CD4-positive, alpha-beta T cell (primary cell): ENCODE data around the gene AK5. TPM values are rescaled to one million over a fixed set of nuclear protein-coding genes. Genes with fewer than 3 reads are reported as not detected.

Experiments
- ATAC-seq: fragments of 200-7000 bp; cut with Tn5 transposase; one replicate; pipeline ENCODE4 v1.10.0; 2022; ENCODE audit warnings: mild to moderate bottlenecking; ENCODE audit not compliant: poor library complexity
- CTCF ChIA-PET: fragments of 350-600 bp; sonication (Branson Sonifier 250); formaldehyde crosslinking; loops from one replicate; lab custom pipeline; 2021; ENCODE audit warnings: antibody characterized with exemption, inconsistent platforms; lab: Charles Lee
- POLR2A ChIA-PET: fragments of 350-600 bp; sonication (Branson Sonifier 250); formaldehyde crosslinking; loops from one replicate; lab custom pipeline; 2021; ENCODE audit warnings: antibody characterized with exemption, inconsistent platforms; lab: Charles Lee
- DNase-seq, 14 experiments: peaks; one replicate each; pipeline ENCODE4 v3.0.0-alpha.2; 2013 to 2020; ENCODE audit warnings: mixed read lengths in 2 of 14
- H3K27ac ChIP-seq, 2 donors: one replicate each; pipeline versions ENCODE4 v1.5.1 to v1.7.0; 2013; ENCODE audit warnings: low read length in 2 of 2, low read depth in 1 of 2, mild to moderate bottlenecking in 1 of 2
- H3K27me3 ChIP-seq, 2 experiments: 1 replicate in 1 of 2; 2 replicates in 1 of 2; pipeline versions ENCODE4 v1.6.1 to v1.7.0; 2013; ENCODE audit warnings: low read length in 2 of 2, control low read depth in 1 of 2, mild to moderate bottlenecking in 1 of 2, moderate library complexity in 1 of 2; ENCODE audit not compliant: insufficient read depth in 2 of 2, control insufficient read depth in 1 of 2
- H3K36me3 ChIP-seq: one replicate; pipeline ENCODE4 v1.6.1; 2013; ENCODE audit warnings: low read length, control low read depth; ENCODE audit not compliant: insufficient read depth
- H3K4me1 ChIP-seq: one replicate; pipeline ENCODE4 v1.6.1; 2013; ENCODE audit warnings: low read length, control low read depth; ENCODE audit not compliant: insufficient read depth
- H3K4me3 ChIP-seq: one replicate; pipeline ENCODE4 v1.5.1; 2013; ENCODE audit warnings: mild to moderate bottlenecking, low read length, moderate library complexity
- H3K9me3 ChIP-seq, 2 experiments: 1 replicate in 1 of 2; 2 replicates in 1 of 2; pipeline versions ENCODE4 v1.6.1 to v1.7.0; 2013; ENCODE audit warnings: low read length in 2 of 2, mild to moderate bottlenecking in 2 of 2, control low read depth in 1 of 2, moderate library complexity in 1 of 2; ENCODE audit not compliant: control insufficient read depth in 1 of 2, insufficient read depth in 1 of 2
- H3K27ac Mint-ChIP-seq: one replicate; pipeline ENCODE4 v1.8.0; 2020; ENCODE audit warnings: mixed read lengths
- H3K27me3 Mint-ChIP-seq: one replicate; pipeline ENCODE4 v1.8.0; 2021; ENCODE audit warnings: mixed read lengths
- H3K36me3 Mint-ChIP-seq: one replicate; pipeline ENCODE4 v1.8.0; 2021; ENCODE audit warnings: low read depth, mixed read lengths
- H3K4me1 Mint-ChIP-seq: one replicate; pipeline ENCODE4 v1.8.0; 2021; ENCODE audit warnings: low read depth, mixed read lengths
- H3K4me3 Mint-ChIP-seq: one replicate; pipeline ENCODE4 v1.8.0; 2020; ENCODE audit warnings: mild to moderate bottlenecking, mixed read lengths
- H3K9me3 Mint-ChIP-seq: one replicate; pipeline ENCODE4 v1.8.0; 2020; ENCODE audit warnings: mixed read lengths
- CTCF ChIP-seq: fragments of 200-600 bp; IDR thresholded peaks from one replicate; pipeline ENCODE4 v1.8.0; 2022; ENCODE audit warnings: antibody characterized with exemption, mild to moderate bottlenecking
- intact Hi-C, 2 experiments: fragments of 100-400 bp; cut with DNase I in 1 of 2; cut with micrococcal nuclease in 1 of 2; formaldehyde crosslinking; loops; one replicate each; pipeline versions ENCODE4 v1.15.1 to v1.9.0; 2023 to 2025; cut with DNase I, micrococcal nuclease
- total RNA-seq, 174 experiments: library from RNA in 2 of 174; stranded (reverse) in 2 of 174; gene quantifications; one replicate each; pipeline ENCODE4 v1.2.3 and lab custom pipeline; 2021 to 2026

Gene AK5
- total RNA-seq, 2 experiments from 2014 or later, result 32.0 TPM

- Histone ChIP-seq H3K27ac (no peak overlapping the region), H3K4me3 (no peak overlapping the region), H3K36me3 (no peaks in the 10 kb centered on the region), H3K27me3 (no peaks in the 10 kb centered on the region), H3K9me3 (no peaks in the 10 kb centered on the region), H3K4me1 (no peaks in the 10 kb centered on the region)
- no peaks in the 10 kb centered on the region for H3K9me3 Mint-ChIP-seq
- POLR2A ChIA-PET, result no interaction called here
- H3K4me3 Mint-ChIP-seq, result no peak overlapping the region
- intact Hi-C loops, result no loop called here
- ATAC-seq (no peak), DNase-seq (no peak)
- peaks cover 13% of the 10 kb centered on the region for H3K36me3 Mint-ChIP-seq
- no peaks in the 10 kb centered on the region for H3K4me1 Mint-ChIP-seq
- CTCF ChIA-PET, result no interaction called here
- H3K27ac Mint-ChIP-seq, result no peak overlapping the region
- H3K27me3 Mint-ChIP-seq, result no peaks in the 10 kb centered on the region
- no peak for TF ChIP-seq CTCF
Observed at GRCh38 chr1:77394166-77394565, 112.3 kb downstream of the AK5 start.

DNA sequence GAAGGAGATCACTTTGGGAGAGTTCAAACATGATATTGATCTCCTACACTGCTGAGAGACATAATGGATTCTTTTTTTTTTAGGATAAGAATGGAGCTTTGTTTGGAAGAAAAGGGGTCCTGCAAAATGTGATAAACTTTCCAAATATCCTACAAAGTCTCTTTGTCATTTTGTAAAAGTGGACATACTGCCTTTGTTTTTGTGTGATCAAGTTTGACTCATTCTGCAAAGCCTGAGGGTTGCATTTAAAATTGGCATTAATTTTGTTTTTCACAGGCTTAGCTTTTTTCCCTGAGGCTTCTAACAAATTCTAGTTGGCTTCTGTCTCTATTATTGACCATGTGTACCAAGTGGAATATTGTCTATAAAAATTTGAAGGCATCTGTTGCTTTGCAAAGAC lies 113.2 kb downstream of the AK5 start:
- intact Hi-C loops, result no loop called here
- Mint-ChIP-seq H3K27ac (no peak overlapping the region), H3K4me1 (peaks cover 5% of the 10 kb centered on the region)

GRCh38 chr1:77398152-77398551 lies 116.3 kb downstream of the AK5 start:
- DNase-seq (no peak), ATAC-seq (no peak)
- Mint-ChIP-seq H3K9me3 (no peaks in the 10 kb centered on the region), H3K27ac (no peak overlapping the region), H3K27me3 (no peaks in the 10 kb centered on the region), H3K4me1 (peaks cover 10% of the 10 kb centered on the region), H3K4me3 (no peak overlapping the region), H3K36me3 (peaks cover 5% of the 10 kb centered on the region)
- CTCF ChIA-PET, result no interaction called here
- Histone ChIP-seq H3K27ac (no peak overlapping the region), H3K4me3 (no peak overlapping the region), H3K4me1 (no peaks in the 10 kb centered on the region), H3K27me3 (no peaks in the 10 kb centered on the region), H3K36me3 (no peaks in the 10 kb centered on the region), H3K9me3 (no peaks in the 10 kb centered on the region)
- intact Hi-C loops, result no loop called here
- no peak for TF ChIP-seq CTCF
- POLR2A ChIA-PET, result no interaction called here

More for the DNA sequence above, 113.2 kb downstream of the AK5 start:
- peaks cover 10% of the 10 kb centered on the region for H3K36me3 Mint-ChIP-seq
- H3K4me1 ChIP-seq, result no peaks in the 10 kb centered on the region
- H3K27me3 ChIP-seq, result no peaks in the 10 kb centered on the region
- H3K27ac ChIP-seq, result no peak overlapping the region
- H3K9me3 ChIP-seq, result no peaks in the 10 kb centered on the region
- no peak overlapping the region for H3K4me3 Mint-ChIP-seq
- no peaks in the 10 kb centered on the region for H3K9me3 Mint-ChIP-seq
- no peak overlapping the region for H3K4me3 ChIP-seq
- ATAC-seq, result no peak
- ChIA-PET CTCF (no interaction called here), POLR2A (no interaction called here)
- no peaks in the 10 kb centered on the region for H3K27me3 Mint-ChIP-seq
- no peak for DNase-seq
- no peak for TF ChIP-seq CTCF
- H3K36me3 ChIP-seq, result no peaks in the 10 kb centered on the region
